ENCODE measurements around the gene NTHL1.

The NTHL1 gene

DNA sequence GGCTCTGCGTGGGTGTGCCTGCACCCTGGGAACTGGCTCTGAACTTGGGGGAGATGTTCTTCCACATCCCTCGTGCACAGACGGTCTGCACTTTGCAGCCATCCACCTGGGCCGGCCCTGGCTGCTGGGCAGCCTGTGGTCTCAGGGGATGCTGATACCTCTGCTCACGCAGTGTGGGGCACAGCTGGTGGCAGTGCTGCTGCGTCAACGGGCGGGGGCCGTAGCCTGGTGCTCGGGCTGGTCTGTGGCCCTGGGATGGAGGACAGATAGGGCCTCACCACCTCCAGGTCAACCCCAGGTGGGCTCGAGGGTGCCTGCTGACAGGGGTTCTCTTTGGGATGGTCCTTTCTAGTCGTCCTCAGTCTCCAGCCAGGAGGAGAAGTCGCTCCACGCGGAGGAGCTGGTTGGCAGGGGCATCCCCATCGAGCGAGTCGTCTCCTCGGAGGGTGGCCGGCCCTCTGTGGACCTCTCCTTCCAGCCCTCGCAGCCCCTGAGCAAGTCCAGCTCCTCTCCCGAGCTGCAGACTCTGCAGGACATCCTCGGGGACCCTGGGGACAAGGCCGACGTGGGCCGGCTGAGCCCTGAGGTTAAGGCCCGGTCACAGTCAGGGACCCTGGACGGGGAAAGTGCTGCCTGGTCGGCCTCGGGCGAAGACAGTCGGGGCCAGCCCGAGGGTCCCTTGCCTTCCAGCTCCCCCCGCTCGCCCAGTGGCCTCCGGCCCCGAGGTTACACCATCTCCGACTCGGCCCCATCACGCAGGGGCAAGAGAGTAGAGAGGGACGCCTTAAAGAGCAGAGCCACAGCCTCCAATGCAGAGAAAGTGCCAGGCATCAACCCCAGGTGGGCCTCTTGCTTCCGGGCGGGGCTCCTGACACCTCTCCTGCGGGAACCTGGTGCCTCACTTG lies 36.5 kb upstream of the NTHL1 start:
- DNase-seq = no peak

DNA sequence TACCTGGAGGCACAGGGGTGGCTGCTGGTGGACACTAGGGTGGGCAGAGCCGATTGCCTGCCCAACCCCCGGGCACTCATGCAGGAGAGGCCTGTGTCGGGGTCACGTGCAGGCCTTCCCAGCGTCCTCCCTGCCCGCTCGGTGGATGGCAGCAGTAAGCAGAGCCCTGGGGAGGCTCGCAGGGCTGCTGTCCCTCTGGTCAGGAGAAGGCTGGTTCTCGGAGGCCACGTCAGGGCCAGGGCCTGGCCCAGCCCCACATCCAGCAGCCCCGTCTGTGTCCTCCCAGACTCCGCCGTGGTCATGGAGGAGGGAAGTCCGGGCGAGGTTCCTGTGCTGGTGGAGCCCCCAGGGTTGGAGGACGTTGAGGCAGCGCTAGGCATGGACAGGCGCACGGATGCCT lies 35.8 kb upstream of the NTHL1 start:
- no peak for DNase-seq

DNA sequence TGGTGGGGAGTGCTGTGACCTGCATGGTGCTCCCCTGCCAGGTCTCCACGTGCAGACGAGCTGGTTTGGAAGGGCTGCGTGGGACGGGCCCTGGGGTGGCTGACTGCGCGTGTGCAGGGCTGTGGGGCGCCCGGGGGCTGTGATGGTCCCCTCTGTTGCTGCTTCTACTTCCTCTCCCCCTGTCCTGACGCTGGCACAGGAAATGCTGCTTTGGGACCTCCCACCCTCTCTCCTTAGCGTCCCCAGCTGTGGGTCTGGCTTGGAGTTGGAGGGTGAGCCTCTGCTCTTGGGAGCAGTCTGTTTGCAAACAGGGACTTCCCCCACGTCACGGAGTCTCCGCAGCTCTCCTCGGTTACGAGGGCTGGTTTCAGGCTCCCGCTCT lies 35.3 kb upstream of the NTHL1 start:
- no peak for DNase-seq

DNA sequence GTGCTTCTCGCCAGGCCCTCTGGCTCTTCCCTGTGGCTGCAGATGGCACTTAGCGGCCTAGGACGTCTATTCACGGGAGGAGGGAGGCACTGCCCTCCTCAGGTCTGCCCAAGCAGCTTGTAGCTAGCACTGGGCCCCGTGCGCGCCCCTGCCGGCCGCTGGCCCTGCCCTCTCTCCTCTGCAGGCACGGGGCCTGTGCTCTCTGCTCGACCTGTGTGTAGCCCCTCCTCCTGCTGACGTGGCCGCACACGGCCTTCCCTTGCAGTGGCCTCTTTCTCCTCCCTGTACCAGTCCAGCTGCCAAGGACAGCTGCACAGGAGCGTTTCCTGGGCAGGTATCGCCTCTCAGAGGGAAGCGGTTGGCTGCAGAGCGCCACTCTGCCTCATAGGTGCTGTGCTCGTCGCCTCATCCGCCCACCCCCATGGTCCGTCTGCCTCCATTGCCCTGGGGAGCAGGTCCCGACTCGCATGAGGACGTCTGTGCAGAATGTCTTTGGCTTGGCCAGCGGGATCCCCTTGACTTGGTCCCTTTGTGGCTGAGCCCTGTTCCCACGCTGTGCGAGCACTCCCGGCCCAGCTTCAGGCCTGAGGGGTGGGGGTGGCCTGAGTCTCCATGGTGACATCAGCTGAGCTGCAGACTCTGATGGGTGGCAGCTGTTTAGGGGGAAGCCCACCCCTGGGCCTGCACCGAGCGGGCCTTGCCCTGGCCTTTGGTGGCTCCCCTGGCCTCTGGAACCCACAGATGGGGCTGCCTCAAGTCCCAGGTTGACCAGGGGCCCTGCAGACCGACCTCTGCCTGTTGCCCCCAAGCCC lies 34.7 kb upstream of the NTHL1 start:
- DNase-seq = no peak

DNA sequence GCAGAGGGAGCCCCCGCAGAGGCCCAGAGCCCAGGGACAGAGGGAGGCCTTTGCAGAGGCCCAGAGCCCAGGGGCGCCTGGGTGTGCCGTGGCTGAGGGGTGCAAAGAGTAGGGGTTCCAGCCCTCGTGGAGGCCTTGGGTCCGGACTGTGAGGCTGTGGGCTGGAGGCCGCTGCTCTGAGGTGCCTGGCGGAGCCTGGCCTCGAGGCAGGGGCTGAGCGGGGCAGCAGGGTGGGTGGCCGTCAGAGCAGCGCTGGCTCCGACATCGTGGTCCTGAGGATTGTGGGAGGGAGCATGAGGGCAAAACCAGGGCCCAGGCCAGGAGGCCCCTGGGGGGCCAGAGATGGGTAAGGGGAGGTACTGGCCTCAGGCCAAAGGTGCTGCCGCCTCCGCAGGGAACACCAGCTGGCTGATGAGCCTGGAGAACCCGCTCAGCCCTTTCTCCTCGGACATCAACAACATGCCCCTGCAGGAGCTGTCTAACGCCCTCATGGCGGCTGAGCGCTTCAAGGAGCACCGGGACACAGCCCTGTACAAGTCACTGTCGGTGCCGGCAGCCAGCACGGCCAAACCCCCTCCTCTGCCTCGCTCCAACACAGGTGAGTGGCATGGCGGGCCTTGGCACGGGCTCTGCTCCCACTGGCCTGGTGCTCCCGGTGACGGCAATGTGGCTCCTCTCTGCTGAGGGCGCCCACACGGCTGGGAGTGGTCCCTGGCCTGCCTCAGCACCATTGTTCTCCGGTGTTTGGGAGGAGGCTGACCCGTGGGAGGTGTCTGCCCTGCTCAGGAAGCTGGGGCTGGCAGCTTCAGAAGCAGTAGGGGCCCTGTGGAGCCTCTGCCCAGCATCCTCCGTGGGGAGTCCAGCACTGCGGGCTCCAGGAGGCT lies 33.8 kb upstream of the NTHL1 start:
- no peak for DNase-seq

DNA sequence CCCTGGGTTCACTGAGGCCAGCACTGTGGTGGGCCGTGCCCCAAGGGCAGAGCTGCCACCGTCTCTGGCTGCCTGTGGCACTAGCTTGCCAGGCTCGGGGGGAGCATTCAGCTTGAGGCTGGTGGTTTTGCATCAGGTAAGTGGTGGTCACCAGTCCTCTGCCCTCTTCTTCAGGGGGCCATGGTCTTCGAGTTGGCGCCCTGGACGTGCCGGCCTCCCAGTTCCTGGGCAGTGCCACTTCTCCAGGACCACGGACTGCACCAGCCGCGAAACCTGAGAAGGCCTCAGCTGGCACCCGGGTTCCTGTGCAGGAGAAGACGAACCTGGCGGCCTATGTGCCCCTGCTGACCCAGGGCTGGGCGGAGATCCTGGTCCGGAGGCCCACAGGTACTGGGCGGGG lies 32.4 kb upstream of the NTHL1 start:
- DNase-seq = no peak

DNA sequence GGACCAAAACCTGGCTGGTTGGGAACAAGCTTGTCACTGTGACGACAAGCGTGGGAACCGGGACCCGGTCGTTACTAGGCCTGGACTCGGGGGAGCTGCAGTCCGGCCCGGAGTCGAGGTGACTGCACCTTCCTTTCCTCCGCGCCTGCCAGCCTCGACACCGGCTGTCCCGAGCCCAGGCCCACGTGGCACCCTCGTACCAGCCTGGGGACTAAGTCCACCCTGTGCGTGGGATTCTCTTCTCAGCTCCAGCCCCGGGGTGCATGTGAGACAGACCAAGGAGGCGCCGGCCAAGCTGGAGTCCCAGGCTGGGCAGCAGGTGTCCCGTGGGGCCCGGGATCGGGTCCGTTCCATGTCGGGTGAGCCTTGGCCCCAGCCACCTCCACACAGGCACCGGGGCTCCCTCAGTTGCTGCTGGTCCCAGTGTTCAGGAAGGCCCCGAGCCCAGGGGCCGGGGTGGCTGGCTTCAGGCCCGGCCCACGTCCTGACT lies 31.7 kb upstream of the NTHL1 start:
- DNase-seq = no peak

DNA sequence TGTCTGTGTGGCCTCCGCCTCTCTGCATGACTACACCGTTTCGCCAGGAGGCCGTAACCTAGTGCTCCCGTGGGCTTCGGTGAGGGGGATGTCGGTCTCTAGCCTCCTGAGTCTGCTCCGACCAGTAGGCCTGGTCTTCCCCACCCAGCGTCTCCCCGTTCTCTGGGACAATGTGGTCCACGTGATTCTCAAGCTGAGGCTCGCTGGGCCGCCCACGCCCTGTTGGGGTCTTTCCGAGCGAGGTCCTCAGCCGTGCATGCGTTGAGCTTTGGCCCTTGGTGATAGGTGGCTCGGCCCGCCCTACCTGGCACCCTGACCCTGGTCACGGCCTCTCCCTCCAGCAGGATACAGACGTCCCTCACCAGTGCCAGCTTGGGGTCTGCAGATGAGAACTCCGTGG lies 31.1 kb upstream of the NTHL1 start:
- DNase-seq = no peak

DNA sequence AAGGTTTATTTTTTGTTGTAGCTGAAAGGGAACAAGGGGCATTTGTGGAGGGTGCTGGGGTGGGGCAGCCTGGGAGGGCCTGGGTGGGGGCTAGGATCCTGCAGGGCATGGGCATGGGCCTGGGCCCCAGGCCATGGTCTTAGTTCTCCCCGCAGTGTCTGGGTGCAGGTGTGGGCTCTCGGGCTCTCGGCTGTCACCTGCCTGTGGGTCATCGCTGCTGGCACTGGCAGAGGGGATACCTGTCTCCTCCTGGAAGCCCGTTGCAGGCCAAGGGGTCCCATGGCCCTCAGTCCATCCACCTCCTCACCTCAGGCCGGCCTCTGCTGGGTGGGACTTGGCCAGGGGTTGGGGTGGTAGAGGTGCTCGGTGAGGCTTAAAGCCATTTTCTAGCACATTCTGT lies 30.5 kb upstream of the NTHL1 start:
- no peak for DNase-seq

DNA sequence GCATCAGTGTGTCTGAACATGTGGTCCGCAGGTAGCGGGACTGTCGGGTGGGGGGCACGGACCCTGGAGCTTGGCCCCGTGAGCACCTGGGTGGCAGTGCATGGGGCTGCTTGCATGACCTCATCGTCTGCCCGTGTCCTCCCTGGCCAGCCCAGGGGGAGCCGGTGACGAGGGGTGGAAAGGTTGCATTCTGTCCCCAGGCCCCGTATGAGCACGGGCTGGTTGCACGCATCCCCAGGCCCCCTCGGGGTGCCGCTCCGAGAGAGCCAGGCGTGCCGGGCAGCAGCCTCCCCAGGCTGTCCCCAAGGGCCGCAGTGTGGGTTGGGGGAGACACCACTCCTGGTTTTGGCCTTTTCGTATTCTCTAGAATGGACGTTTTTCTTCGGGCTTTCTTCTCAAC lies 30.1 kb upstream of the NTHL1 start:
- DNase-seq = no peak

DNA sequence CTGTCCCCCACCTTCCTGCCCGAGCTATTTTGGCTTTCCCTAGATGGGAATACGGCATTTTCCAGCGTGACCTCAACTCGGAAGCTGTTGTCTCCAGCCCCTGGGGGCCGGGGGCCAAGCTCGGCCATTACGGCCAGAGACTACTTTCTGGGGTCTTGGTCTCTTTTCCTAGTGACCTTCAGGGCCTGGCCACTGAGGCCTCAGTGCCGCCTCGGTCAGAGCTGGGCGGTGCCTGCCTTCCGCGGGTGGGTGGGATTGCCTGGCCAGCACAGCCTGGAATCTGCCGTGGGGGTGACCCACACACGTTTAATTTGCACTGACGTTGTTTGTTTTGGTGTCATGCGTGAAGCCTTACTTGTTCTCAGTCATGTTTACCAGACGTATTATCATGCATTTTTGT lies 29.4 kb upstream of the NTHL1 start:
- DNase-seq = no peak

DNA sequence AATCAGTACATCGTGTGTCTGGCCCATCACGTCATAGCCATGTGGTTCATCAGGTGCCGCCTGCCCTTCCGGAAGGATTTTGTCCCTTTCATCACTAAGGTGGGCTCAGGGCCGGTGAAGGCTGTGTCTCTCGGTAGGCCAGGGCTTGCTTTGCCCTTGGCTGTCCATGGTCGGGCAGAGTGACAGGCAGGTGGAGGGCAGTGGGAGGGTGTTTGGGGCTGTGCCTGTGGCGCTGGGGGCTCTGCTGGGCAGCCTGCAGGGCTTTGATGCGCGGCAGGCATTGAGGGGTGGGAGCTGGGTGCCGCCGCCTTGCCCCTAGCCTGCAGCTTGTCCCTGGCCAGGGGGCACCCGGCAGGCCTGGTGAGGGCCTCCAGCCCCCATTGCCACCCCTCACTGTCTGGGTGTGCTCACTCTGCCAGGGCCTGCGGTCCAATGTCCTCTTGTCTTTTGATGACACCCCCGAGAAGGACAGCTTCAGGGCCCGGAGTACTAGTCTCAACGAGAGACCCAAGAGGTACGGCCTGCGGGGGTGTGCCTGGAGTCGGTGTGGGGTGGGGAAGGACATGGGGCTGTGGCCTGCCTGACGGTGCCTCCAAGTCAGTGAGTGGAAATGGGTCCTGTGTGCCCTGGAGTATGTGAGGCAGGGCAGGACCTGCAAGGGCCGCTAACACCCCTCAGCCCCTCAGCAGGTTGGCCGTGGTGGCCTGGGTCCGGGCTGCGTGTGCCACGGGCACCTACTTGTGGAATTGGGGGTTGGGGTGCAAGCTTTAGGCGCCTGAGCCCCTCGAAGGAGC lies 28.6 kb upstream of the NTHL1 start:
- no peak for DNase-seq

DNA sequence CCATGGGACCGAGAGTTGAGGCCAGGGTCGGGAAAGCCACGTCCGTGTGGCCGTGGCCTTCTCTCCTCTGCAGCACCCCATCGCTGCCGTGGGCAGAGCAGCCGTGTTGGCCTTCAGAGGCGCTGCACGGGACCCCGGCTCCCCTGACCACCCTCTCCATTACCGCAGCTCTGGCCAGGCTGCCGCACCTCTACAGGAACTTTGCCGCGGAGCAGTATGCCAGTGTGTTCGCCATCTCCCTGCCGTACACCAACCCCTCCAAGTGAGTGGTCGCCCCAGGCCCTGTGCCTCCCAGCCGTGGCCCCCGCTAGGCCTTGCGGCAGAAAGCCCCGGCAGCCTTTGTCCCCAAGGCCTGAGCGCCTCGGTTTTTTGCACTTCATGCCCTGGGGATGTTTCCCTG lies 28.0 kb upstream of the NTHL1 start:
- DNase-seq = no peak

DNA sequence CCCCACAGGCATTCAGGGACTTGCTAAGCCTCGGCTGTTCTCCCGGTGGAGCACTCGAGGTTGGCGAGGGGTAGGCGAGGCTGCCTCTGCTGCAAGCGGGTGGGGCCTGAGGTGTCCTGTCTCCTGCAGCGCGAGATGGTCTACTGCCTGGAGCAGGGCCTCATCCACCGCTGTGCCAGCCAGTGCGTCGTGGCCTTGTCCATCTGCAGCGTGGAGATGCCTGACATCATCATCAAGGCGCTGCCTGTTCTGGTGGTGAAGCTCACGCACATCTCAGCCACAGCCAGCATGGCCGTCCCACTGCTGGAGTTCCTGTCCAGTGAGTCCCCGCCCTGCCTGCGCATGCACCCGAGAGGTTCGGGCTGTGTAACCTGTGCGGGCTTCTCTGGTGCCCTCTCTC lies 26.4 kb upstream of the NTHL1 start:
- DNase-seq = no peak

DNA sequence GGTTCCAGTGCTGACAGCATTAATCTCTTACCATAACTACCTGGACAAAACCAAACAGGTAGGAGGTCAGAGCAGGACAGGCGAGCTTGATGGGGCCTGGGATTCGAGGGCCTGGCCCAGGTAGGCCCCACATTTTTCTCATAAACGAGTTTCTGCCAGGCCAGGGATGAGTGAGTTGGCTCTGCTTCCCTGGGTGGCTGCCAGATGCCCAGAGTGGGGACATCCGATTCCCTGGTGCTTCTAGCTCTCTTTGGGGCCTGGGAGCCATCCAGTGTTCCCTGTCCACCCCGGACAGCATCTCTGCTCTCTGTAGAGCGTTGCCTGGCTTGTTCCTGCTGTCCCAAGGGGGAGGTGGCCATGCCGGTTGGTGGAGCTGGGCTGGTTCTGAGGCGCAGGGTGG lies 25.3 kb upstream of the NTHL1 start:
- no peak for DNase-seq

DNA sequence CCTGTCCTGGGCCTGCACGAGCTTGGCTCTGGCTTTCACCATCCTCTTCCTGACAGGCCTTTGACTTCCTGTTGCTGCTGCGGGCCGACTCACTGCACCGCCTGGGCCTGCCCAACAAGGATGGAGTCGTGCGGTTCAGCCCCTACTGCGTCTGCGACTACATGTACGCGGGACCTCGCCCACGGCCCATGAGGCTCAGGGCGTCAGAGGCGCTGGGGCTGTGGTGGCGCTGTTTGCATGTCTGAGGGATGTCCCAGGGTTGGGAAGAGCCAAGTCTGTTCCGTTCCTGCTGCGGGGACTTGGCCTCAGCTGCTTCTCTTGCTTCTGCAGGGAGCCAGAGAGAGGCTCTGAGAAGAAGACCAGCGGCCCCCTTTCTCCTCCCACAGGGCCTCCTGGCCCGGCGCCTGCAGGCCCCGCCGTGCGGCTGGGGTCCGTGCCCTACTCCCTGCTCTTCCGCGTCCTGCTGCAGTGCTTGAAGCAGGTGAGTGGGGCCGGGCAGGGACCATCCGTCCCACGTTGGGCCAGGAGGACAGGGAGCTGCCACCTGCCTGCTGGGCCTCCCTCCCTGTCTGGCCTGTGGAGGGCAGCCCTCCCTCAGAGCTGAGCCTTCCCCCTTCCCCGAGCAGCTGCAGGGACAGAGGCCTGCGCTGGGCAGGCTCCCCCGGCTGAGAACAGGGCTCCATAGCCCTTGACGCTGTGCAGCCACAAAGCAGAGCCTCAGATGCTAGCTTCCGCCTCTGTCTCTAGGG lies 24.0 kb upstream of the NTHL1 start:
- no peak for DNase-seq

DNA sequence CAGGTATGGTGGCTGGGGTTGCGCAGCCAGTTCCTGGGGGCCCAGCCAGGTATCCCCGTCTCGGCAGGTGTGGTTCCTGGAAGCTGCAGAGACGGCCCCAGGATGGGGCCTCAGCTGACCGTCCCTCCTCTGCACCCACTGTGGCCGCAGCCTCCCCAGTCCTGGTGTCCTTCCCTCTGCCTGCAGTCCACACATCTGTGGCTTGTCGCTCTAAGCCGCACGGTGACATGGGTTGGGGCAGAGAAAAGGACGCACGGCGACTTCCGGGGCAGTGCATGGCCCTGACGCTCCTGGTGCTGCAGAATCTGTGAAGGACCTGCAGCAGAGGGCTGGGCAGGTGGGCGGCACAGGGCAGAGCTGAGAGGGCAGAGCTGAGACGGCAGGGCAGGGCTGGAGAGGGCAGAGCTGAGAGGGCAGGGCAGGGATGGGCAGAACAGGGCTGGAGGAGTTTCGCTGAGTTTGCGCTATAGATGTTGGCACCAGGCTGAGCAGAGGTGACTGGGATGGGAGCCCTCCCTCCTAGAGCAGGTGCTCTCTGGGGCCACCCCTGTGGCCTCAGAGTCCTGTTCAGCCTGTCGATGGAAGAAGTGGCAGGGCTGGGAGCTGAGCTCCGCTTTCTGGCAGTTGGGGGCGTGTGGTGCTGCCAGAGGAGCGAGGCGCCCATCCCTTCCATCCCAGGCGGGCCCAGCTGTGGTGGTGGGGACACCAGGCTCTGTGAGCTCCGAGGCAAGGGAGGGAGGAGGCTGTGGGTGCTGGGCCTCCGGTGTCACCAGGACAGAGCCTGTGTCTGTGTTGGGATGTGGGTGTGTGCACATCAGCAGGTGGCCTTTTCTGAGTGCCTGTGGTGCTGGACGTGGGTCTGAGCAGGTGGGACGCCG lies 23.2 kb upstream of the NTHL1 start:
- DNase-seq = no peak

DNA sequence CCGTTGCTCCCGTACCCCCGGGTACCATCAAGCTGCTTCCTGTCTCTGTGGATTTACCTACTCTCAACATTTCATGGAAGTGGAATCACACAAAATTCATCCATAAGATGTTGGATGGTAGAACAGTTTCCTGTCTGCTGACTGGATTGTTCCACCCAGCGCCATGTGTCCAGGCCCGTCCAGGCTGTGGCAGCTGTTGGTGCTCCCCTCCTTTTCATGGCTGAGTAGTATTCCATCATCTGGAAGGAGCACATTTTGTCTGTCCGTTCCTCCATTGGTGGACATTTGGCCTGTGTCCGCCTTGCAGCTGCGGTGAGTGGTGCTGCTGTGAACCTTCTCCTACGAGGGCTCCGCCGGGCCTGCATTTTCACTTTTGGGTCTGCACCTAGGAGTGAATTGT lies 18.5 kb upstream of the NTHL1 start:
- DNase-seq = no peak

DNA sequence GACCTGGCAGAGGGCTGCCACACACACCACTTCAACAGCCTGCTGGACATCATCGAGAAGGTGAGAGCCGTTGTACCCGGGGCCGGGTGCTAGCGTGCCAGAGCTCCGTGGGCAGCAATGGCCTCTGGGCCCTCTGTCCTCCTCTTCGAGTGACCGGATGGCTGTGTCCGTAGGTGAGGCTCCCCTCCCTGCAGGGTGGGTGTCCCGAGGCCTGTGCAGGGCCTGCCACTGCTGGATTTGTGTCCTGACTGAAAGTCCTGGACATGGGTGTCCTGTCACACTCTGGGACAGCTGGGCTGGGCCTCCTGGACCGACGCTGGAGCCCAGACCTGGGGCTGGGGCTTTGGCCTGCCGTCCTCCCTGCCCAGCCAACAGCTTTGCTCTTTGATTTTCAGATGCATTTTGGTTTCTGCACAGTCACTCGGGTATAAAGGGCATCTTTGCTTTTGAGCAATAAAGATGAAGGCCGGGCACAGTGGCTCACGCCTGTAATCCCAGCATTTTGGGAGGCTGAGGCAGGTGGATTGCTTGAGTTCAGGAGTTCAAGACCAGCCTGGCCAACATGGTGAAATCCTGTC lies 16.8 kb upstream of the NTHL1 start:
- DNase-seq = no peak

DNA sequence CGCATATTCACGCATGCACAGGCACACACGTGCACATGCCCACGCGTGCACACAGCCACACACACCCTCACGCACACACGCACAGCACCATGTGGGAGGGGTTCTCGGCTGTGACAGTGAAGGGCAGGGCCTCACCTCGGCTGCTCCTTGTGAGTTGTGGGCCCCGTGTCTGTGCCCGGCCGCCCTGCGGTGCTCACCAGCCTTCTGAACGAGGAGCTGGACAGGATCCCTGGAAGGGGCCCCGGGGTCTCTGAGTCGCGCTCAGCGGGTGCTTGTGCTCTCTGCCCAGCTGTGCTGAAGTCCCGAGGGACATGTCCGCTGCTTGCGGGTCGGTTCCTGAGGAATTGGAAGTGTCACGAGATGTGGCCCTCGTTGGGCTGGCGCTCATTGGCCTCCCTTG lies 16.2 kb upstream of the NTHL1 start:
- no peak for DNase-seq

Data from T-helper 1 cell (primary cell).